Superior temporal gyrus (tissue), 1 donor: ENCODE results near the gene CBLL1.
A peak's percentile ranks its signal among the peaks of the same experiment; 100 is the strongest.

Experiments
- DNase-seq: peaks from one replicate; pipeline ENCODE4 v3.0.0-alpha.2; 2016; ENCODE audit errors: extremely low spot score

CBLL1 gene

DNA sequence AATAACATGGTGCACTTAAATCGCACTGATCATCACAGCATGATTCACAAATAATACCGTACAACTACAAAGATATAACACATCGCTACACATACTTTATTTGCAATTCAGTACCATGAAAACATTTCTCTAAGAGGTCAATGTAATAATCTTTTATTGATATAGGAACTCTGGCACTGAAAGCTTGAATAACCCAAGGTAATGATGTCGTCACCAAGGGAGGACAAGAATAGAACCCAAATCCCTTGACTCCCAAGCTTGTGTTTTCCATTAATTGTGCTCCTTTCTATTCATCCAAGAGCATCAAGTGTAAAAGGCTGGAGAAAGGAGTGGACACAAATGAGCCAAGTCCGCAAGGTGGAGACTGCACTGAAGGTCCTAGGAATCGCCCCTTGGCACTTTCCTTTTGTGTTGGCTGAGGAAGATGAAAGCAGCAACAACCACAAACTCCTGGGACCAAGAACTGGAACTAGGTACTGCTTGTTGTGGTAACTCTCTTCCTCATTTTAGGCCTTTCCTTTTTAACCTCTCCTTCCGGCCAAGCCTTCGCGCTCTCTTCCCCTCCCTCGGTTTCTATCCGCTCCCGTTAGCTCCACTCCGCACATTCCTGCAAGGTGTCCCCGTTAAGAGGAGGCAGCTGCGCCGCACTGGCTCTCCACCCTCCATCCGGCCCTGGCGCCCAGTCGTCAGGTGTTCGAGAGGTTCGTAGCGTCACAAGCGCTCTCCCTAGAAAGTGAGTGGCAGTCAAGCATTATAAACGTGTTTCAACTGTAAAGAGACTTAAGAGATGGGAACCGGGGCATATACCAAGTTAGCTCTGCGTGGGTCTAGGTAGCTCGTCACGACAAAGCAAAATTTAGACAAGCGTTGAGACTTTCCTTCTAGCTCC, 1.0 kb upstream of the CBLL1 start:
- DNase-seq = peak; percentile 65

- DNase-seq = no peak
Observed at GRCh38 chr7:107744345-107744750, 406 bp downstream of the CBLL1 start.

GRCh38 chr7:107746006-107746405, 2.1 kb downstream of the CBLL1 start:
- no peak for DNase-seq

DNA sequence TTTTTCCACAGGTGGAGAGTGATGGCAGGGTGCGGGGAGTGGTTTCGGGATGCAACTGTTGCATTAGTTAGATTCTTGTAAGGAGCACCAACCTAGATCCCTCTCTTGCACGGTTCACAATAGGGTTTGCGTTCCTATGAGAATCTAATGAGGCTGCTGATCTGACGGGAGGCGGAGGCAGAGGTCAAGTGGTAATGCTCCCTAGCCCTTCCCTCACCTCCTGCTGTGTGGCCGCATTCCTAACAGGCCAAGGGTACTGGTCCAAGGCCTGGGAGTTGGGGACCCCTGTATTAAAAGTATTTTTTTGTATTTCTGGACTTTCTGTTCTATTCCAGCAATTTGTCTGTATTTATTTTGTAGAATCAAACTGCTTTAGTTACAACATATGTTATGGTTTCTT, 7.2 kb downstream of the CBLL1 start:
- no peak for DNase-seq

DNA sequence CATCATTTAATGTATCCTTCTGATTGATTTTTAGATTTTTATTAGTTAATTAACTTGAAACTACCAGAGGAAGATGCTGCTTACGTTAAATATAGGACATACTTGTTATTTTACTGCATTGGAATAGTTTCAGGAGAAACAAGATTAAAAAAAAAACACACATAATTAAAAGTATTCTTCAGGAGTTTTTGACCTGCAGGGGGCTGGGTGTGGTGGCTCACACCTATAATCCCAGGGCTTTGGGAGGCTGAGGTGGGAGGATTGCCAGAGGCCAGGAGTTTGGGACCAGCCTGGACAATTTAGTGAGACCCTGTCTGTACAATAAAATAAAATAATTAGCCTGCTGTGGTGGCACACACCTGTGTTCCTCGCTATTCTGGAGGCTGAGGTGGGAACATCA, 10.7 kb downstream of the CBLL1 start:
- DNase-seq = no peak

- no peak for DNase-seq
Observed at GRCh38 chr7:107758667-107759066, 14.7 kb downstream of the CBLL1 start.

- DNase-seq = no peak
Observed at GRCh38 chr7:107767391-107767790, 23.4 kb downstream of the CBLL1 start.

DNA sequence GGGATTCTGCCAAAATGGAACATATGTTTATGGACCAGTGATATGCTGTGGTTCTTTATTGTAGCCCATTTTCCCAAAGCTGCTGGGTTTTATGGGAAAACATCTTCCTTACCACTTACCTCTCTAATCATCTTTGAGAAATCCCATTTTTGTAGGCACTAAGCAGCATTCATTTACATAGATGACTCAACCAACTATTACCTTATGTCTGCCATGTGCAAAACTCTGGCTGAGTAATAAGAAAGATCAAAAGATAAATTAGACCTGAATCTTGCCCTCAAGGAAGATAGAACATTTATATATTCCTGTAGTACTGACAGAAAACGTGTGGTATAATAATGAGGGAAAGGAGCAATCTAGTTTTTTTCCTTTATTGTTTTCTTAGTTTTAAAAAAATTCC, 24.3 kb downstream of the CBLL1 start:
- DNase-seq = no peak

GRCh38 chr7:107773027-107773426, 29.1 kb downstream of the CBLL1 start:
- no peak for DNase-seq

DNA sequence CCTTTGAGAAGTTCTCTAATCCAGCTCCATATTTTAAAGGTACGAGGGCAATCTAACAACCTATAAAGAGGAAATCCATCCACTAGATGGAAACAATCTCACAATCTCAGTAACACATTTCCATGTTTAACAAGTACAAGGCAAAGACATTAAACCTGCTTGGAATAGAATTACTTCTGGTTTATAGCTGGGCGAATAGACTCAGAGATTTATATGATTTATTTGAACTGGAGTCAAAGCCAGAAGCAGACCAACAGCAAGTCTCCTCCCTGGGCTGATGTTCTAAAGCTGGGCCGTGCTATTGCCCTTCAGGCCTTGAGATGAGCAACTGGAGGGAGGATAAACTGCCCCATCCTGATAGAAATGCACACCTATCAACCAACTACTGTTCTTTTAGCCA, 33.8 kb downstream of the CBLL1 start:
- DNase-seq = no peak

GRCh38 chr7:107778283-107778682, 34.3 kb downstream of the CBLL1 start:
- no peak for DNase-seq

- DNase-seq = no peak
Observed at GRCh38 chr7:107779647-107780099, 35.7 kb downstream of the CBLL1 start.

DNA sequence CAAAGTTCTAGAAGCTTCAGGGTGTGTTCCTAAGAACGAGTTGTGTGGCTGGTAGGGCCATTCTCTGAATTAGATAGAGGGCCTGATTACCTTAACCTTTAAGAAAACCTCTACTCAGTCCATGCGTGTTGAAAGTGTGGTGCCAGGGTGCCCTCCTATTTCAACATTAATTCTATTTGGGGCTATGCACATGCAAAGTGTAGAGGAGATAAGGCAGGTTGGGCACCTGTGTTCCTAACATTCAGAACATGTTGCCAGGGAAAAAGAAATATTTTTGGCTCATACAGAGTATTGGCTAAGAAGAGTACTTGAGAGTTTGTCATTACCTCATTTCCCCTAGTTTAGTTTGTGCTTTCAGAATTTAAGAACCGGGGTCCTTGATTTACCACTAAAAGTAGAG, 38.4 kb downstream of the CBLL1 start:
- DNase-seq = no peak

GRCh38 chr7:107783648-107784047, 39.7 kb downstream of the CBLL1 start:
- DNase-seq = no peak

GRCh38 chr7:107785170-107785569, 41.2 kb downstream of the CBLL1 start:
- no peak for DNase-seq

GRCh38 chr7:107785926-107786325, 42.0 kb downstream of the CBLL1 start:
- DNase-seq = no peak

GRCh38 chr7:107788216-107788615, 44.3 kb downstream of the CBLL1 start:
- no peak for DNase-seq

DNA sequence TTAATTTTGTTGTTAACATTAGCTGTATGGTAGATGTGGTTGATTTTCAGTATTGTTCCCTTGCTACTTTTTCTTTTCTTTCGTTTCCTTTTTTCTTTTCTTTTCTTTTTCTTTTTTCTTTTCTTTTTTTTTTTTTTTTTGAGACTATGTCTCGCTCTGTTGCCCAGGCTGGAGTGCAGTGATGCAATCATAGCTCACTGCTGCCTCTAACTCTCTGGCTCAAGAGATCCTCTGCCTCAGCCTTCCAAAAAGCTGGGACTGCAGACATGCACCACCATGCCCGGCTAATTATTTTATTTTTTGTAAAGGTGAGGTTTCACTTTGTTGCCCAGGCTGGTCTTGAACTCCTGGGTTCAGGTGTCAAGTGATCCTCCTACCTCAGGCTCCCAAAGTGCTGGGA, 44.7 kb downstream of the CBLL1 start:
- no peak for DNase-seq

DNA sequence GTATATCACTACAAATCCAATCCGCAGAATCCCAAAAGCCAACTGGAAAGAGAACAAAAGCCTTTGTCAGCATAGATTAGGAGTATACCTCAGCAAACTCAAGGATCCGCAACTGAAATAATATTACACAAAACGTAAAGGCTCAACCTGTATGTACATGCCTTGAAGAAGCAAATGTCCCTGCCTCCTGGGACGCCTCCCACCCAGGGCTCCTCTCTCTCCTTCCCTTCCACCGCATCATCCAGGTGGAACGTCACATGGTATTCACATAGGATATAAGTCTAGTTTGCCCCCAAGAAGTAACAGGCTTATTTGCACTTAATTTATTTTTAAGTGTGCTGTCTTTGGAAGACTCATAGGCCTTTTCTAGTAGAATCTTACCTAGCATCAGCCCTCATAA, 45.7 kb downstream of the CBLL1 start:
- no peak for DNase-seq

- no peak for DNase-seq
Observed at GRCh38 chr7:107792364-107792763, 48.4 kb downstream of the CBLL1 start.

DNA sequence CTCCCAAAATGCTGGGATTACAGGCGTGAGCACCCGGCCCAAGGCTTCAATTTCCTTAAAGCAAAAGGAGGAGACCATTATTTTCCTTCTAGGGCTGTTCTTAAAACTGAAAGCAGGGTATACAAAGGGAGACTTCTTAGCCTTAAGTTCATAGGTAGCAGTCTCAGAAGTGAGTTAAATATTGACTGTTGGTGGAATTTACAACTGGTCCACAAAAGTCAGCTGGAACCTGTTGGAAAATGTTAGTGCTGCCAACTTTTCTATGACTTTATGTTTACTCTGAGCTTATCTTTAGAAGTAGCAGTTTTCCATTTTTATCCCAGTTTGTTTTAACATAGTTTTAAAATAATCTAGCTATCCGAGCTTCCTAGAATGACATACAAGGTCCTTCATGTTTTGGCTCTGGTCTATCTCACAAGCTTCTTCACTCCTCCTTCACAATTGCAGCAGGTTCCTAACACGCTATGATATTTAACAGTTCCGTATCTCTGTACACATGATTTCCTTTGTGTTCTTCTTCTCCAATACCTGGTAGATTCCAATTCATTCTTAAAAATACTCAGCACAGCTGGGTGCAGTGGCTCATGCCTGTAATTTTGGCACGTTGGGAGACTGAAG, 55.8 kb downstream of the CBLL1 start:
- DNase-seq = no peak

GRCh38 chr7:107803009-107803610, 59.2 kb downstream of the CBLL1 start, which contains the start of gene SLC26A3:
TSS of gene SLC26A3 (minus strand) at chr7:107803223. CDS start at chr7:107794509, 8,714 bp downstream.
- DNase-seq = no peak

GRCh38 chr7:107809179-107809578, 65.2 kb downstream of the CBLL1 start:
- DNase-seq = no peak
